HEK293 (cell line): Measurements from ENCODE around the gene BICC1.

Experiments
- ZBTB20 ChIP-seq: fragments of 450-650 bp; formaldehyde crosslinking; IDR thresholded peaks from 2 replicates; pipeline ENCODE4 v1.5.1; 2016; ENCODE audit warnings: missing biosample characterization, missing genetic modification characterization
- ZNF37A ChIP-seq: fragments of 450-650 bp; IDR thresholded peaks from 2 replicates; pipeline ENCODE4 v1.5.1; 2018; ENCODE audit warnings: missing biosample characterization, missing genetic modification characterization
- TF ChIP-seq, protein P1 (sequence below): sonication (generic); formaldehyde crosslinking; IDR thresholded peaks from 2 replicates; pipeline ENCODE4 v1.8.1; 2022; ENCODE audit warnings: mild to moderate bottlenecking, moderate library complexity, missing genetic modification reagents

GRCh38 chr10:58796824-58797223, 284.2 kb downstream of the BICC1 start:
- TF ChIP-seq, protein P1, sequence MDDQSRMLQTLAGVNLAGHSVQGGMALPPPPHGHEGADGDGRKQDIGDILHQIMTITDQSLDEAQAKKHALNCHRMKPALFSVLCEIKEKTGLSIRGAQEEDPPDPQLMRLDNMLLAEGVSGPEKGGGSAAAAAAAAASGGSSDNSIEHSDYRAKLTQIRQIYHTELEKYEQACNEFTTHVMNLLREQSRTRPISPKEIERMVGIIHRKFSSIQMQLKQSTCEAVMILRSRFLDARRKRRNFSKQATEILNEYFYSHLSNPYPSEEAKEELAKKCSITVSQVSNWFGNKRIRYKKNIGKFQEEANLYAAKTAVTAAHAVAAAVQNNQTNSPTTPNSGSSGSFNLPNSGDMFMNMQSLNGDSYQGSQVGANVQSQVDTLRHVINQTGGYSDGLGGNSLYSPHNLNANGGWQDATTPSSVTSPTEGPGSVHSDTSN (CRISPR knock-in tag), result no peak
- TF ChIP-seq ZNF37A (tag by site-specific recombination), result no peak
- TF ChIP-seq ZBTB20 (tag by site-specific recombination), result no peak
